Left lobe of liver (tissue), 2 donors: ENCODE results near the gene S100G. TPM values are rescaled to one million over a fixed set of nuclear protein-coding genes. Genes with fewer than 3 reads are reported as not detected.
A peak's percentile ranks its signal among the peaks of the same experiment; 100 is the strongest.
"Not testable (repeated sequence)": the region's sequence is repeated elsewhere in the genome, so short reads cannot be mapped to it uniquely, and the experiment has no call there.

ENCODE experiments used
- ATAC-seq: fragments of 200-7000 bp; cut with Tn5 transposase; one replicate; pipeline ENCODE4 v1.9.1; 2020; ENCODE audit warnings: mild to moderate bottlenecking, moderate library complexity
- DNase-seq: peaks from one replicate; pipeline ENCODE4 v3.0.0-alpha.2; 2020; ENCODE audit warnings: low spot score
- total RNA-seq: library from RNA; stranded (reverse); gene quantifications from one replicate; pipeline ENCODE4 v1.2.1, GENCODE V29; 2021
- donor health status: DM: no; HTN: no; CAD: no; lungs with moderate emphysema.
- donor health status: DM: no; HTN: yes; CAD: no.

The S100G gene, protein sequence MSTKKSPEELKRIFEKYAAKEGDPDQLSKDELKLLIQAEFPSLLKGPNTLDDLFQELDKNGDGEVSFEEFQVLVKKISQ
- total RNA-seq: not detected

DNA sequence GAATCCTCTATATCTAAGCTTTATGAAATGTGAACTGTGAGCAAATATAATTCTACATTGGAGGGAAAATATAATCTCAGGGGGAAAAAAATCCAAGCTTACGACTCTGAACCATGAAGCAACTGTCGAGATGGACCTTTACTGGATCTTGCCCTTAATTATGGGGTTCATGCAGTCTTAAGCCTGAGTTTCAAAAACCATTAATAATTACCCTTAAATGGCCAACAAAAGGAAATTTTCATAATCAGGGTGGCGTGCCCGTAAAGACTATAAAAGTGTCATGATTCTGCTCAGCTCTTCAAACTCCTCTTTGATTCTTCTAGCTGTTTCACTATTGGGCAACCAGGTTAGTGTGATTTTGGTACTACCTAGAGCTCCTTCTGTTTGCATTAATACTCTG is at the start of gene S100G:
Gene S100G, plus strand, starts transcription at position 301 of the 400 bp plus-strand sequence. CDS start 849 bp downstream, outside the sequence.
- DNase-seq (no peak), ATAC-seq (no peak)

DNA sequence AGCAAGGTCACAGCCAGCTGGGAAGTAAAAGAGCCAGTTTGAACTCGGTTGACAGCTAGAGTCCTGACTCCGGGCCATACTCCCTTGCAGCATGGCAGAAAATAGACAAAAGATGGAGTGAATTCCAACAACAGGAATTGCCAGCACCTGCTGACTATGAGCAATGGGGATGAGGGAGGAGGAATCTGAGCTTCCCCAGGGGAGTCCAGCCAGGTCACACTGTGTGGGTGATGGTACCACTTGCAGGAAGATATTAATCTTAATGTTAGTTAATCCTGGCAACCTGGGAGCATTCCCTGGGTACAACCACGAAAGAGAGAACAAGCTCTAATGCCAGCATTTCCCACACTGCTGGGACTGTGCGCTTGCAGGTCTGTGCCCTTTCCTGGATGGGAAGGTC is 48.1 kb upstream of the S100G start:
- ATAC-seq: no peak

DNA sequence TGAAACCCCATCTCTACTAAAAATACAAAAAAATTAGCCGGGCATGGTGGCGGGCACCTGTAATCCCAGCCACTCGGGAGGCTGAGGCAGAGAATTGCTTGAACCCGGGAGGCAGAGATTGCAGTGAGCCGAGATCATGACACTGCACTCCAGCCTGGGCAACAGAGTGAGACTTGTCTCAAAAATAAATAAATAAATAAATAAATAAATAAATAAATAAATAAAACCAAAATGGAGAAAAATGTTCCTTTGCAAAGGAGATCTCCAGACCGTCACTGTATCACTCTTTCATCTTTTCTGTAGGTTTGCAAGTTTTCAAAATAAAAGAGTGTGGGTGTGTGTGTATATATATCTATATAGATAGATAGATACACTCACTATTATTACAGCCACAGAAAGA is 46.7 kb upstream of the S100G start:
- DNase-seq, ATAC-seq: not testable (repeated sequence)

More for the DNA sequence above, 48.1 kb upstream of the S100G start:
- DNase-seq: no peak

DNA sequence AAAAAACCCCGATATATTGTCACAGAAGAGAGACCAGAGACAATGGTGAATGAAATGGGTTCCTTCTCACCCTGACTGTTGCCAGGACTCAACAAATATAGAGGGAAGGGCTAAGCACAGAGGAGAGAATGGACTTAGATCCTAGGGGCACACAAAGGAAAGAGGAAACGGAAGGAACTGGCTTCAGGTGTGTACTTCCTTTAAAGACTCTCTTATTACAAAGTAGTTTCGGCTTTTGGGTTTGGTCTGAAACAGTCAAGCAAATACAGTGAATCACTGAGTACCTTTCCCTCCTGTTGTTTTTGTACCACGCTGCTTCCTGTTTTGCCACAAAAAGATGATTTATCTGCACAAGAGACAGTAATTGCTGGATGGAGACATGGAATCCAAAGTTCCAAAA is 46.1 kb upstream of the S100G start:
- DNase-seq (no peak), ATAC-seq (no peak)

DNA sequence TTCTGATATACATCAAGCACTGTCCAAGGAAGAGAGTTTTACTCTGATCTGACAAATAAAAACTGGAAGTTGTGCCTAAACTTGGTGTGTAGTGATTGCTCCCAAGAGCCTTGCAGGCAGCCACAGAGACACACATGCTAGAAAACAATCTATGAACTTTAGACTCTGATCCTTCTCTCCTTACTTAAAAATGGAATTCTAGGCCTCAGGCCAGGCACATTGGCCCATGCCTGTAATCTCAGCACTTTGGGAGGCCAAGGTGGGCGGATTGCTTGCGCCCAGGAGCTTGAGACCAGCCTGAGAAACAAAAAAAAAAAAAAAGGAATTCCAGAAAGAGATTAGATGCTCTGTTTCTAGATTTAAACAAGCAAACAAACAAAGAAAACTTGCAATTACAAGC is 45.6 kb upstream of the S100G start:
- peak; percentile 43 for DNase-seq
- peak; percentile 79 for ATAC-seq

DNA sequence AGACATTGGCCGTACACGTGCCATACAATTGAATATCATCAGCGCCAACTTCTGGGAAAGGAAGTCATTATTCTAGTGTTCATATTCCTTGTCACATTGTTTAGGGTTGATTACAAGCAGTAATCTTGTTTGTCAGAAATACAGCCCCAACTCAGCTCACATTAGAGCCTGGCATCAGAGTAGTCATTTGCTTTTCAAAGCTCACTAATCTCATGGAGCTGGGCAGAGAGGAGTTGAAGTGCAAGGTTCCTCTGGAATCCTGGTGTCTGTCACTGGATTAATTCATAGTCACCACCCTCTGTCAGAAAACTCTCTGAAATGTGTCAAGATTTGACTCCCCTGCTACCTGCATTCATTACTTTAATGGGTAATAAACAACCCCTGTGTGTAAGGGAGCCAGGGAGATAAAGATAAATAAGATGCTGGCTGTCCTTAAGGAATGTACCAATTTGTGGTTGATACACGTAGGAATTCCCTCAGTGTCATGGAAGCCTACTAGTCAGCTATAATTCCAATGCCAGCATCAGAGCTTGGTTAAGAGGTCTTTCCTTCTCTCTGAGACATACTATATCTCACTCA is 43.7 kb upstream of the S100G start:
- ATAC-seq (no peak), DNase-seq (no peak)

DNA sequence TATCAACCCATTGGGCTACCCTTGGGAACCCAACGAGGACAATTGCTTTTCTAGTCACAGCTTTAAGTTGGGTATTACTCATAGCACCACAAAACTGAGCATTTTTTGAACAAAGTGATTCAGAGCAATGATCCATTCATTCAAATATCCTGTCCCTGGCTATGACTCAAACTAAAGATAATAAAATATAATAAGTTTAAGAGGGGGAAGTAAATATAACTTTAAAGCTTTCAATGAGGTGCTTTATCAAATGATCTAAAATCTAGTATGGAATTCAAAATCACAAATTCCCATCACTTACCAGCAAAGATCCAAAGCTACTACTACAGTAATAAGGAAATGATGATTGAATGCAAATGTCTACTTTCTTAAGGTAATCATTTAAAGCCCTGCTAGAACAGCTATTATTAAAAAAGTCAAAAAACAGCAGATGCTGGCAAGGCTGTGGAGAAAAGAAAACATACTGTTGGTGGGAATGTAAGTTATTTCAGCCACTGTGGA is 39.8 kb upstream of the S100G start:
- DNase-seq (no peak), ATAC-seq (no peak)

DNA sequence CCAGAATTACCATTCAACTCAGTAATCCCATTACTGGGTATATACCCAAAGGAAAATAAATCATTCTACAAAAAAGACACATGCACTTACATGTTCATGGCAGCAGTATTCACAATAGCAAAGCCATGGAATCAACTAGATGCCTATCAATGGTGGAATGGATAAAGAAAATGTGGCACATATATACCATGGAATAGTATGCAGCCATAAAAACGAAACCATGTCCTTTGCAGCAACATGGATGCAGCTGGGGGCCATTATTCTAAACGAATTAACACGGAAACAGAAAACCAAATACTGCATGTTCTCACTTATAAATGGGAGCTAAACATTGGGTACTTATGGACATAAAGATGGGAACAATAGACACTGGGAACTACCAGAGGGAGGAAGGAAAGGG is 39.3 kb upstream of the S100G start:
- ATAC-seq, DNase-seq: not testable (repeated sequence)

DNA sequence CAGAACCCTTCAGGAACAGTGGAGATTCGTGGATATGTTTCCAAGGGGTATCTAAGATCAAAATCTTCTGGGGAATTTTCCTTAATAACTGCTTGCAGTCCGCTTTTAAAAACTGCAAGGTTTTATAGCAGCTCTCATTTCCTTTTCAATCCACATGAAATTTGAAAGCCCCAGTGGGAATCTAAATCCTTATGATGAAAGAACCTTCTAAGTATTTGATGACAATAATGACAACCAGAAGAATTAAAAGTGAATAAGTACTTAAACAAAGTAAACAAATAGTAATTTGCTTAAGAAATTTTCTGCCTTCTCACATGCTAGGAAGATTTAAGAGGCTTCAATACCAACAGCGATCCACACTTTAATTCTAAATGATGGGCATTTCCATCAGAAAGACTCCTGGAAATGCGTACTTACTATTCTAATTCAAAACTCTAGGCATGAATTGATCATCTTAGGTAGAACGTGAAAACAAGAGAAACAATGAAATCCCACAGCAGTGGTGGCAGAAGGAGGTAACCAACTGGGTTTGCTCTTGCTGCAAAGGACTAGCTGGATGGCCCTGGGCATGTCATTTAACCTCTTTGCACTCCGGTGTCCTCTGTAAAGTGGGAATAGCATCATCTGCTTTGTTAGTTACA is 37.6 kb upstream of the S100G start:
- ATAC-seq (no peak), DNase-seq (no peak)

DNA sequence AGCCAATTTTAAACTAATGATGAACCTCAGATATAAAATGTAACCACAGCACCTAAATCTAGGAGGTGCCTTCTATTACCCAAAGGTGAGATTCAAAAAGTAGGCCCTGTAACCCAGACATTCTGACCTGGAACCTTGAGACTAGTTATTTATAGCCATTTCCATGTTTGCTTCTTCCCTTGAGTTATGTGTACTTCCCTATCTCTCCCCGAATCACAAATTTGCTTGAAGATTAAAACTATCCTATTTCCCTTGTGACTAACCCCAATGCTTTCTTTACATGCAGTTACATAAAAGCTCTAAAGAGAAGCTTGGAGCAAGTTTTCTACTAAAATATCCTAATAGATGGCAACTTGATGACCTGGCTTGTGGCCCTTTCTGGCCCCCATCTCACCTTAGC is 32.6 kb upstream of the S100G start:
- ATAC-seq (no peak), DNase-seq (no peak)

DNA sequence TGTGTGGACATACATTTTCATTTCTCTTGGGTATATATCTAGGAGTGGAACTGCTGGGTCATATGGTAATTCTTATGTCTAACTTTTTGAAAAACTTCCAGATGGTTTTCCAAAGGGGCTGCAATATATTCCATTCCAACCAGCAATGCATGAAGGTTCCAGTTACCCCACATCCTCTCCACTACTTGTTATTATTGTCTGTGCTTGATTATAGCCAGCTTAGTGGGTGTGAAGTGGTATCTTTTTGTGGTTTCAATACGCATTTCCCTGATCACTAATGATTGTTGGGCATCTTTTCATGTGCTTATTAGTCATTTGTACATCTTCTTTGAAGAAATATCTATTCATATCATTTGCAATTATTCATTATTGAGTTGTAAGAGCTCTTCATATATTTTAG is 31.5 kb upstream of the S100G start:
- ATAC-seq (no peak), DNase-seq (no peak)

DNA sequence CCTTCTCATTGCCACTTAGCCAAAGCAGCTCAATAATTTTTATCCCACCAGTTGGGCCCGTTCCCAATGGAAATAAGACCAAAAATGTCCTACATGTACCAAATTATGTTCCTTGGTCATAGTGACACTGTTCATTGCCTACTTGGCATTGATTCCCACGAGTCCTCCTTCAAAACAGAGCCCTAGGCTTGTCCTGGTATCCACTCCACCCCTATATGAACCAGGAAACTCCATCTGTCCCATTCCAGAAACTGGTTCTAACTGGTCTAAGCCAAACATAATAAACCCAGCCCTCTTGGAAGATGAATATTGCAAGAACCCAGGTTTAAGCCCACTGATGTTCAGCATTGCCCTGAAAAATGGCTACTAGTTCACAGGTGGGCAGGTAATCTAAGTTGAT is 30.9 kb upstream of the S100G start:
- ATAC-seq: no peak

DNA sequence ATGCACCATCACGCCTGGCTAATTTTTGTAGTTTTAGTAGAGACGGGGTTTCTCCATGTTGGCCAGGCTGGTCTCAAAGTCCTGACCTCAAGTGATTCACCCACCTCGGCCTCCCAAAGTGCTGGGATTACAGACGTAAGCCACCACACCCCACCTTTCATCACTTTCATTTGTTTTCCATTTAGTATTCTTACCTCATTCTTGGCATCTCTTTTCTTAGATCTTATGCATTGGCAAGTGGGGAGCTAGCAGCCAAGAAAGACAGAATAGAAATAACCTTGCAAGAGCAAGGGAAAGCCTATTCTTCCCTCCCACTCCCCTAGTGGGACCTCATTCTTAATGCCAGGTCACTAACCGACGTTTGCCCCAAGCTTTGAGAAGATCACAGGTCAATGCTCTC is 21.4 kb upstream of the S100G start:
- DNase-seq, ATAC-seq: not testable (repeated sequence)

More for the DNA sequence above, 30.9 kb upstream of the S100G start:
- DNase-seq: no peak

DNA sequence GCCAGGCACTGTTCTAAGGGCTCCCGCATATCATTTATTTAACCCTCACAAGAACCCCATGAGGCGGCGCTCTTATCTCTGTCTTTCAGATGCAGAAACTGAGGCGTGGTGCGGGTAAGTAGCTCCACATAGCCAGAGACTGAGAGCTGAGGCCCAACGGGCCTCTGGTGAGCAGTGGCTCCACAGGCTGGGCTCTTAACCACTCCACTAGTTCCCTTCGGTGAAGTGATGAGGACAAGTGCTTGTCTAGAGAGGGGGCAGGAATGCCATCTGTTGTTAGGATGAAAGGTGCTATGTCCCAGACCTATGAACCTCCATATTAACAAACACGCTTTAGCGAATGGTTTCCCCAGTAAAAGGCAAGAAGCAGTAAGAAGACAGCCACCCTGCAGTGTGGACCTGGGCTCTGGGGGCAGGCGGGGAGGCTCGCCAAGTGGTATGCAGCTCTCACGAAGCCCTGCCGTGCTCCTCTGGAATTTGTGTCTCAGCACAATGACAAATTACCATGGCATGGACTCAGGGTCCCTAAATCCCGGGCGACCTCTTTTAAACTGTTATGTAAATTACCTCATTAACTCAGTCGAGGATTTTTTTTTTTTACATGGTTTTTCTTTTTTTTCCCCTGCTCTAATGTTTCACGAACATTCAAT is 20.9 kb upstream of the S100G start:
- DNase-seq (no peak), ATAC-seq (no peak)

DNA sequence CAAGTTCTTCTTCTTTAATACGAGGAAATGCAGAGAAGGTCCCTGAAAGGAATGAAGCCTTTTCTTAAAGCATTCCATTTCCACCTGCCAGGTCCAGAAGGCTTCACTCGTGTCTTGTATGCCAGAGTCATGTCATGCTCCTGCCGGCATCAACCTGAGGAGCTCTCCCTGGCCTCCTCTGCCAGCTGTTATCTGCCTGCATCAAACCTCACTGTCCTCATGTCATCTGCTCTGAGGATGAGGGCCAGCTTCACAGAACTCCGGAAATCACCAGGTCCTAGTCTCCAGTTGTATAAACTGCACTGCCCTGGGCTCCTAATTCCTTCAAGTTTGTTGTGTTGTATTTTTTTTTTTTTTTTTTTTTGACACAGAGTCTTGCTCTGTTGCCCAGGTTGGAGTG is 20.0 kb upstream of the S100G start:
- ATAC-seq: no peak

DNA sequence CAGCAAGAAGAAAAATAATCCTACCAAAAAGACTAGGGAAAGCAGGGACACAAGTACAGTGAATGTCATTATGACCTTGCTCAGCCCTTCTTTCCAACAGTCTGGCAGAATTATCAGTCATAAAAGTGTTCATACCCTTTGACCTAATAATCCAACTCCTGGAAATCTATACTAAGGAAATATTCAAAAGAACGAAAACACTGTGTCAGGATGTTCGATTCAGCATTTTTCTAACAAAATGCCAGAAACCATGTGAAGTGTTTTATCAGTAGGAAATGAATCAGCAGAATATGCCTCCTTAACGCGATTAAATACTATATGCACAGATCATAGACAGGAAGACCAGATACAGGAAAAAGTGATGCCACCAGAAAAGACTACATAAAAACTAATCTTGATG is 16.2 kb upstream of the S100G start:
- ATAC-seq (no peak), DNase-seq (no peak)

More for the DNA sequence above, 20.0 kb upstream of the S100G start:
- DNase-seq: no peak

DNA sequence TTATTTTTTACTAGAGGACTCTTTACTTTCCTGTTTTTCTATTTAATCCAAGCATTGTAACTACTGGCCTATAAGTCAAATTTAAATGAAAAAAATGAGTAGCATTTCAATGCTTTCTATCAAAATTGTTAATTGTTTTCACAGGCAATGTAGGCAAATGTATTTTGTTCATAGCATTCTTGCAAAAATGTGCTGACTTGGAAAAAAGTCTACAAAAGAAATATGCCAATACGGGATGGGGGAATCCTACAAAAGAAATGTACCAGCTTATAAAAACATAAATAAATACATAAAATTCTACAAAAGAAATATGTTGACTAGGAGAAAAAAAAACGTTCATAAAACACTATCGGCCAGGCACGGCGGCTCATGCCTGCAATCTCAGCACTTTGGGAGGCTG is 14.9 kb upstream of the S100G start:
- ATAC-seq (no peak), DNase-seq (no peak)

DNA sequence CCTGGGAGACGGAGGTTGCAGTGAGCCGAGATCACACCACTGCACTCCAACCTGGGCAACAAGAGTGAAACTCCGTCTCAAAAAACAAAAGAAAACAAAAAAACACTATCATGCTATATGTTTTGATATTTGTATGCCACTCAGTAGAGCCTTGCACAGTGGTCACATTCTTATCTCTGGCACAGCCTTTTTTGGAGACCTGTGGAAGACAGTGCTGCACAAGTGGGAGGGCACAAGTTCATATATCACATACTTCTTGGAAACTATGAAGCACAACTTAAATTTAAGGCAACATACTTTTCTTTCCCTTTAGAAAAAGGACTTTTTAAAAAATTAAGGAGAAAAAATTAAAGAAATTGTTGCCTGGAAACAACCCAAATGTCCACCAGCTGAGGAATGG is 14.4 kb upstream of the S100G start:
- DNase-seq (no peak), ATAC-seq (no peak)

DNA sequence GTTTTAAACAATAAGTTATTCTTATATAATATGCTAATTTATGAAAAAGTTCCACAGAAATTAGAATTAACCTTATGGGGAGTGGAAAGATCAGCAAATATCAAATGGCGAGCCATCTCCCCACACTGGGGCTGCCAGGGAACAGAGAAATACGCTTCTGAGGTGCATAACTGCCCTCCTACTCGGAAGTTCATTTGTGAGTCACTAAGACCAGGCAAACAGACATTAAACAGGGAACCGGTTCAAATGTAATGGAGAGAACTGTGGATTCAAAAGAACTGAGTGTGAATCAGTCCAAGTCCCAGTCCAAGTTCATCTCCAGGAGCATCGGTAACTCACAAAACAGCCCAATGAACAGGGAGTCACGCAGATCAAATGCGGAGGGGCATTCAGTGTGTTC is 11.4 kb upstream of the S100G start:
- ATAC-seq: no peak
- DNase-seq: no peak

DNA sequence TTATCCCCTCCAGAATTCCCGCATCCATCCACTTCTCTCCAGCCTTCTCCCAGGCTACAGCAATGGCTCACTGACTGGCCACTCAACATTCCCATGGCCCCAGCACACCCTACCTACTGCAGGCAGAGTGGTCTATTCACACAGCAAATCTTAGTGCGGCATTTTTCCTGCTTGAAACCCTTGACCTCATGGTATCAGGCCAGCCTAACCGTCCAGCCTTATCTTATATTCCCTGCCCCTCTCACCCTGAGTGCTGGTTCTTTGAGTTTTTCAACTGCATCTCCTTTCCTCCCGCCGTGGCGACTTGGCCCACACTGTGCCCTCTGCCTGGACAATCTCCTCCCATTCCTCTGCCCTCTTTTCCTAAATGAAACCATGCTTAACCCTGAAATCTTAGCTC is 10.0 kb upstream of the S100G start:
- ATAC-seq (no peak), DNase-seq (no peak)

DNA sequence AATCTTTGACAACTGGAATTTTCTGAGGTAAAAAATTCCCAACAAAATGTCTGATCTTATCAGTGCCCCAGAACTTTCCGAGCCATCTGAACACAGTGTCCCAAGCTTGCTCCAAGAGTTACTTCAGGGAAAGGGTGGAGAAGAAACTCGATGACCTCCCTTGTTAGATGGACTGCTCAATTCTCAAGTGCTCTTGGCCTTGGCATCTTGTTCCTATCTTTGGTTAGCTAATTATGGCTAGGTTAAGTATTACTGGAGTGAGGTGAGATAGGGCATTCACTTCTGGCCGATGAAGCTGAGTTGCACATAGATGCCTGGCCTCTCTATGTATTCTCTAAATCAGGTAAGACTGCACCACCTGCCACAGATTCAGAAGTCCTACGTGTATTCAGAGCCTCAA is 9.1 kb upstream of the S100G start:
- ATAC-seq: no peak
- no peak for DNase-seq

DNA sequence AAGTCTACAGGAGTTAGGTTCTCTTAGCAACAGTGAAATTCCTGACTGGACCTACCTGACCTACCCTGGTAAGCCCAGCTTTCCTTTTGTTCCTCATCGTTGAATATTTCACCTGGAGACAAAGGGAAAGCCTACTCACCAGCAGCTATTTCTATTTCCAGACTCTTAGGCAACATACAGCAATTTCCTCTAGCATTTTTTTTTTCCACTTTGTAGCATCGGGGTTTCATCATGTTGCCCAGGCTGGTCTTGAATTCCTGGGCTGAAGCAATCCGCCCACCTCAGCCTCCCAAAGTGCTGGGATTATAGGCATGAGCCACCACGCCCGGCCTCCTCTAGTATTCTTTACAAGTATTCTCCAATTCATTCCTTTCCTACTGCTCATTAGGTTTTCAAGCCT is 6.8 kb upstream of the S100G start:
- DNase-seq: no peak
- ATAC-seq: no peak
